Measurements from ENCODE around the gene PAM.

GRCh38 chr5:102902135-102902448 lies 147.0 kb downstream of the PAM start:
- TF ChIP-seq CTCF (IDR thresholded peaks at IDR 0.05) (no peak), POLR2A (IDR thresholded peaks at IDR 0.05) (no peak), EP300 (IDR thresholded peaks at IDR 0.05) (no peak), POLR2AphosphoS5 (IDR thresholded peaks at IDR 0.05) (no peak)
